GM23248 (cell line): Measurements from ENCODE around the gene BARHL2.

Source experiments
- EZH2 ChIP-seq: fragments of 200-600 bp; sonication (generic); IDR thresholded peaks from 2 replicates; pipeline ENCODE4 v1.6.1; 2018; ENCODE audit warnings: antibody characterized with exemption, mild to moderate bottlenecking; ENCODE audit not compliant: insufficient read depth, poor library complexity, severe bottlenecking
- EZH2phosphoT487 ChIP-seq: fragments of 200-600 bp; sonication (generic); IDR thresholded peaks from 2 replicates; pipeline ENCODE4 v1.6.1; 2018; ENCODE audit warnings: antibody characterized with exemption, moderate library complexity, mild to moderate bottlenecking, low read depth; ENCODE audit not compliant: insufficient read depth

DNA sequence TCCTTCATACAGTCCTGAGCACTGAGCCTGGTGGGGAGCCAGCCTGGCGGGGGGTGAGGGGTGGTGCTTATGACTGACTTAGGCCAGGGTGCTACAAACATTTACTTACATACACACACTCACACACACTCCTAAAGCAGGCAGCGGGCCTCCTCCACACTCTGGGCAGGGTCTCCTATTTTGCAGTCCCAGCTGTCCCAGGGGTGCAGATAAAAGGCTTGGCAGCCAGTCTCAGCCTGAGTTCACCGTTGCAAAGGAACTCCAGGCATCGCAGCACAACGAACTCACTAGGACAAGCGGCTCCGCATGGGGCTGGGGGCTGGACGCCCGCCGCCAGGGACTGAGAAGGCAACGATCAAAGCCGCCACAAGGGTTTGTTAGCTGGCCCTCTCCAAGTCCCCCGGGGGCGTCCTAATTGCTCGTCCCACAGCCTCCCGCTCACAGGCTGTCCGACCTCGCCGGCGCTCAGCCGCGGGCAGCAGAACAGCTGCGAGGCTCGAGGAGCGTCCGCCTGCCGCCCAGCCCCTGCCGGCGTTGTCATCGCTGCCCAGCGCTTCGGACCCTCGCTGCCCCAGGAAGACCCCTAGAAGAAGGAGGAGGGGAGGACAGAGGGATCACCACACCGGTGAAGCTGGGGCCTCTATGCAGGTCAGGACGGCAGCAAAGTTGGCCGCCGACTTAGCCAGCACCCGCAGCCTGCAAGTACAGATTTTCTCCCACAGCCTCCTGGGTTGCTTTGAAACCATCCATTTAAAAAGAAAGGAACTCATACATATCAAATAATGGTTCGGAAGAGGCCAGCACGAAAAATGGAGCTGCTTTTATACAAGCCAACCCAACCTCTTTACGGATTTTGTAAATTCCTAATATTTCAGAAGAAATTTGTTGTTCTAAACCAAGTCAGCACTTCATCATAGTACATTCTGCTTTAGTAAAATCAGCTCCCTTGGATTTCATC, 6.2 kb downstream of the BARHL2 start:
- peak; percentile 64 for TF ChIP-seq EZH2
- TF ChIP-seq EZH2phosphoT487: 0 out of 2 replicates have a peak, but pooled peaks have one; percentile 63
